GM18499 (cell line): ENCODE measurements around the gene SPSB3.

Experiments
- ATAC-seq: cut with Tn5 transposase; IDR thresholded peaks from one replicate; pipeline ENCODE4 v1.9.1; 2021; ENCODE audit warnings: moderate number of reproducible peaks; ENCODE audit not compliant: insufficient read depth, unreplicated experiment

The SPSB3 gene

DNA sequence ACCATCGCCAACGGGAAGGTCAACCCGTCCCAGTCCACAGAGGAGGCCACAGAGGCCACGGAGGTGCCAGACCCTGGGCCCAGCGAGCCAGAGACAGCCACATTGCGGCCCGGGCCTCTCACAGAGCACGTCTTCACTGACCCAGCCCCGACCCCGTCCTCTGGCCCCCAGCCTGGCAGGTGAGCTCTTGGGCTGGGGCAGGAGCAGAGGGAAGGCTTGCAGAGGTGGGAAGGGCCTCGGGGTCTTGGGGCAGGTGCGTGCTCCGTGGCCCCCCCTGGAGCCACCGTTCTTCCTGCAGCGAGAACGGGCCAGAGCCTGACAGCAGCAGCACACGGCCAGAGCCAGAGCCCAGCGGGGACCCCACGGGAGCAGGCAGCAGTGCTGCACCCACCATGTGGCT, 16.1 kb downstream of the SPSB3 start:
- ATAC-seq = no peak

DNA sequence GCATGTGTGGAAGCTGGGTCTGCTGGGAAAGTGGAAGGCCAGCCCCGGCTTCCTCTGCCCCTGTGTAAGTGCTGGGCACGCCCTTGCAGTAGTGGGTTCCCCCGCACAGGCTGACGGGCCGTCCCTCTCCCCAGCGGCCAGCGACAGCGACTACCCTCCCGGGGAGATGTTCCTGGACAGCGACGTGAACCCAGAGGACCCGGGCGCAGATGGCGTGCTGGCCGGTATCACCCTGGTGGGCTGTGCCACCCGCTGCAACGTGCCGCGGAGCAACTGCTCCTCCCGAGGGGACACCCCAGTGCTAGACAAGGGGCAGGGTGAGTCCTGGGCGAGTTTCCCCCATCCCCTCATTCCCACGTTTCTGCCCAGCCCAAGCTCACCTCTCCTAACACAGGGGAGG, 16.5 kb downstream of the SPSB3 start:
- ATAC-seq = no peak

DNA sequence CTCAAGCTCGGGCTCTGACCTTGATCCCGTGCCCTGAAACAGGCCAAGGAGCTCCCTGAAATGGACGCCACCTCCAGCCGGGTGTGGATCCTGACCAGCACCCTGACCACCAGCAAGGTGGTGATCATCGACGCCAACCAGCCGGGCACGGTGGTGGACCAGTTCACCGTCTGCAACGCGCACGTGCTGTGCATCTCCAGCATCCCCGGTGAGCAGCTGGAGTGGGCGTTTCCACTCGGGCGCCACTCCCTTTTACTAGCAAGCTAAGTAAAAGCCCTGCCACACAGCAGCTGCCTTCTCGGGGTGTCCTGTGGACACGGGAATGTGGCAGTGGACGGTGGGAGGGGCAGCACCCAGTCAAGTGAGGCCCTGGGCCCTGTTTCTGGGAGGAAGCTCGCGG, 17.4 kb downstream of the SPSB3 start:
- no peak for ATAC-seq

DNA sequence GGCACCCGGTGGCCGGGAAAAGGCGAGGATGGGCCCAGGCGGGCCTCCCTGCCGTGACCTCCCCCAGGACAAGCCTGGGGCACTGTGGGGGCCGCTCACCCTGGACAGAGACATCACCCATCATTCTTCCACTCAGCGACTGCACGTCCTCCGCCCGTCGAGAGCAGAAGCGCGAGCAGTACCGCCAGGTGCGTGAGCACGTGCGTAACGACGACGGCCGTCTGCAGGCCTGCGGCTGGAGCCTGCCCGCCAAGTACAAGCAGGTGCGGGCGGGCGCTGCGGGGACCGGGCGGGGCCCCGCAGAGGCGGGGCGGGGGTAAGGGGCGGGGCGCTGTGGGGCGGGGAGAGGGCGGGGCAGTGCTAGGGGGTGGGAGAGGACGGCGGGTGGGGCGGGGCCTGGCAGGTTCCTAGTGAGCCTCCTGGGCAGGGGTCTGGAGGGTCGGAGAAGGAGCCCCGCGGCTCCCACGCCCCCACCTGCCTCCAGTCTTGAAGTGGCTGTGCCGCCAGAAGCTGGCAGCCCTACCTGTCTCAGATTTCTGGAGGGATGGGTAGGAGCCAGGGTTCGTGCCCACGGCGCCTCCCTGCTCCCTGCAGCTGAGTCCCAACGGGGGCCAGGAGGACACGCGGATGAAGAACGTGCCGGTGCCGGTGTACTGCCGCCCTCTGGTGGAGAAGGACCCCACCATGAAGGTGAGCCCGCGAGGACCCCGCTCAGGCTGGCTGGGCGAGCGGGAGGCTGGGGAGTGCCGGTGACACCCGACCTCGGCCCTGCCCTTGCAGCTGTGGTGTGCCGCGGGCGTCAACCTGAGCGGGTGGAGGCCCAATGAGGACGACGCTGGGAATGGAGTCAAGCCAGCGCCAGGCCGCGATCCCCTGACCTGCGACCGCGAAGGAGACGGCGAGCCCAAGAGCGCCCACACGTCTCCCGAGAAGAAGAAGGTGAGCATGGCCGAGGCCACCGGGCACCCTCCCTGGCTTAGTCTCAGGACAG, 18.6 kb downstream of the SPSB3 start:
- ATAC-seq = no peak

DNA sequence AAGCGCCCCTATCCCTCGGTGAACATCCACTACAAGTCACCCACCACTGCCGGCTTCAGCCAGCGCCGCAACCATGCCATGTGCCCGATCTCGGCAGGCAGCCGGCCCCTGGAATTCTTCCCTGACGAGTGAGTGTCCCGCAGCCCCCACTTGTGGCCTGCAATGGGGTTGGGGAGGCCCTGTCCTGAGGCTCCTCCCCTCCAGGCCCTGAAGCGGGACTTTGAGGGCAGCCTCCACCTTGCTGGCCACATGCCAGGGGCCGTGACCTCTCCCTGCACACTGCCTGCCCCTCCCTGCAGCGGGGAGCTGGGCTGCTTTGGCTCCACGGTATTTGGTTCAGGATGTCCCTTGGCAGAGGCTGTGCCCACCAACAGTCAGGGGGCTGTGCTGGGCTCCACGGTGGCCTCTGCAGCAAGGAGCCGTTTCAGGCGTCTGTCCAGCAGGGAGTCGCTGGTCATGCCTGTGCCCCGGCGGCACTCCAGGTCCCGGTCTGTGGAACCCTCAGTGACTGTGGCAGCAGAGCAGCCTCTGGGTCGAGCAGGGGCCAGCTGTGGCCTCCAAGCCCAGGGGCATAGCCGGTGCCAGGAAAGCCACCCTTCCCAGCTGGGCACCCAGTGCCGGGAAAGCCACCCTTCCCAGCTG, 19.4 kb downstream of the SPSB3 start:
- ATAC-seq = no peak

DNA sequence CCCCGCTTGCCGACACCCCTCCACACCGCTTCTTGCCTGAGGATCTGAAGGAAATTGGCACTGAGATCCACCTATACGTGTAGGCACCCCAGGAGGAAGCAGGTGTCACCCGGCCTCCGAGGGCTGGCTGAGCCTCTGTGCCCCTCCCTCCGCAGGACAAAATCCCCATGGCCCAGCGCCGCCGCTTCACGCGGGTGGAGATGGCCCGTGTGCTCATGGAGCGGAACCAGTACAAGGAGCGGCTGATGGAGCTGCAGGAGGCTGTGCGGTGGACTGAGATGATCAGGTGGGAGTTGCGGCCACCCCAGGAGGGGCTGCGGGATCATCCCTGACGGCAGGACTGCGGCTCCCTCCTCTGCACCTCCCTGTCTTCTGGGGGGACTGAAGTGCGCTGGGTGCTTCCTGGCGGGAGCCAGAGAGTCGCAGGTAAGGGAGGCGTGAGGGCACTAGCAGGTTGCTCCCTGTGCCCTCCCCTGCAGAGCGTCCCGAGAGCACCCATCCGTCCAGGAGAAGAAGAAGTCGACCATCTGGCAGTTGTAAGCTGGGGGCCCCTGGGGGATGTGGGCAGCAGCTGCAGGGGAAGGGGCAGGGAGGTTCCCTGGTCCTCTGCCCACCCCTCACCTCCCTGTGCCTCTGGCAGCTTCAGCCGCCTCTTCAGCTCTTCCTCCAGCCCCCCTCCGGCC, 20.0 kb downstream of the SPSB3 start:
- ATAC-seq = no peak

DNA sequence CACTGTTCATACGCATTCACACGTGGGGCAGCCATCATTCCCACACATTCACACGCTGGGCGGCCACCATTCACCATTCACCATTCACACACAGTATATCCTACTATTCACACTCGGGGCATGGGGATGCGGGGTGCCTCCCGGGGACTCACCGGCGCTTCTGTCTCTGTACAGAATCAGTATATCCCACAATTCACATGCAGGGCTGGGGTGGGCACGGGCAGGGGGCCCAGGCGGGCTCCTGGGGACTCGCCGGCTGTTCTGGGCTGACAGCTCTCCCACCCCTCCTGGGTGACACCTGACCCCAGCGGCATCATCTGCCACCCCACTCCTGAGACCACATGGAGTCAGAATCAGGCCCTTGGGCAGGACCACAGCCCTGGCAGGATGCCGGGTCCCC, 20.6 kb downstream of the SPSB3 start:
- ATAC-seq = no peak

DNA sequence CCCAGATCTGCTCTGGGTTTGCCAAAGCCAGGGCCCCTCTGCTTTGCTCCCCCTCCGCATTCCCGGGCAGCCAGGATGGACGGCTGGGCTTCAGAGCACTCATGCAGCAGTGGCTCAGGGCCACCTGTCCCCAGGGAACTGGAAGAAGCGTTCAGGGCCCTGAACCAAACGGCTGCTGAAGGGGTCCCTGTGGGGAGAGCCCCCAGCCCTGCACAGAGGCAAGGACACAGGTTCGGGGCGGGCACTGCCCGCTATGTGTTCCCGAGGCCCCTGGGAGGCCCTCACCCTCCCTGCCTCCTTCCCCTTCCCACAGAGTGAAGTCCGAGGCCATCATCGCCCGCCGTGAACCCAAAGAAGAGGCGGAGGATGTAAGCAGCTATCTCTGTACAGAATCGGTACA, 21.5 kb downstream of the SPSB3 start:
- no peak for ATAC-seq

DNA sequence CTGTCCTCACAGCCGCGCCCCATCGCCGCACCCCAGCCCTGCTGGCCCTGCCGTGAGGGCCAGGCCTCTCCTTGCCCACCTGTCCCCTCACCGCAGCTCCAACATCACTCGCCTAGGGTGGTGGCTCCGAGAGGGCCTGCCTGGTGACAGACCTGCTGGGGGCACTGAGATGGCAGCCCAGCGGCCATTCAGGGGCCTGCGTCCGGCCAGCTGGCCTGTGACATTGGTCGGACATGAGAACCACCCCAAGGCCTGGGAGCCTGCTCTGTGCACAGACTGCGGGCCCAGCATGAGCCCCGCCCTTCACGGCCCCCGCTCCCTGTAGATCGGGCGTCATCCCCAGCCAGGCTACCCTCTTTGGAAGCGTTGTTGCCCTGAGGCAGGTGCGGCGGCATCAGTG, 22.9 kb downstream of the SPSB3 start:
- no peak for ATAC-seq

DNA sequence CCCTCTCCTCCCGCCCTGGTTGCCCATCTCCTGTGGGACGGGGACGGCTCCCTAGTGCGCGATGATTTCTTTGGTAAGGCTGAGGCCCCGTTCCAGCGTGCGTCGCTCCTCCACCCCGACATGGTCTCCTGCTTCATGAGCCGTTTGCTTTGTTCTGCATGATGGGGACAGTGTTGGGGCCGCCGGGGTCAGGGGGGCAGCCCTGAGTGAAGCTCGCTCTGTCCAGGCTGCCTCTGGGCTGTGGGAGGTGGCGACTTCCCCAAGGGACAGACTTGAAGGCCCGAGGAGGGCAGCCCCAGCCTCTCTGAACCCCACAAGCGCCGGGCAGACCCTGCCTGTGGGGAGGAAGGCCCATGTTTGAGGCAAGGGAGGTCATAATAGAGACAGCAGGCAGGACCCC, 23.4 kb downstream of the SPSB3 start:
- ATAC-seq = no peak

DNA sequence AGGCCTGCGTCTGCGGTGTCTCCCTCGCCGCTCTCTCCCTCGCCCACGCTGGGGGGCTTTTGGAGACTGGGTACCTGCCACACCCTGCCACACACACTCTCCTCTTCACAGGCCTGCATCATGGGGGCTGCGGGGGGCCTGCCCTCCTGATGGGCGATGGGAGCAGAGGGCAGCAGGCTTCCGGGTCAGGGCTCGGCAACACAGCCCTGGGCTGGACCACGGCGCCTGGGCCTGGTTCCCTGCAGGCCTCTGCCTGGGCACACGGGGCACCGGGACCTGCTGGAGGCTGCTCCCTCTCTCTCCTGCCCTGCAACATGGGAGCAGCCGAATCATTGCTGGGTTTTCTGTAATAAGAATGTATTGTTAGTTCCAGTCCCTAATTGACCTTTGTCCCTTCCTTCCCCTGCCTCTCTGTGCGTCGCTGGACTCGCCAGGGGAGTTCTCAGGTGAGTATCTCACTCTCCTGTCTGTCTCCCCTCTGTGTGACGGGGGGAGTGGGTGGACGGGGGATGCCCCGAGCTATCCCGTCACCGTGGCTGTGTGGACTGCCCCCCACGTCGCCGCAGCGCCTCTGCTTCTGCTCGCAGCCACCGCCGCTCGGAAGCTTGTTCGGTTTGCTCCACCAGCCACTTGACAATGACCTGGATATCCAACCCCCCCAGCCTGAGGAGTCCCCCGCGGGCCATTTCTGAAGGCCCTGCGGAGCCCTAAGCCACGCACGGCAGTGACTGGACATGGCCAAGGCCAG, 24.5 kb downstream of the SPSB3 start:
- ATAC-seq = no peak

DNA sequence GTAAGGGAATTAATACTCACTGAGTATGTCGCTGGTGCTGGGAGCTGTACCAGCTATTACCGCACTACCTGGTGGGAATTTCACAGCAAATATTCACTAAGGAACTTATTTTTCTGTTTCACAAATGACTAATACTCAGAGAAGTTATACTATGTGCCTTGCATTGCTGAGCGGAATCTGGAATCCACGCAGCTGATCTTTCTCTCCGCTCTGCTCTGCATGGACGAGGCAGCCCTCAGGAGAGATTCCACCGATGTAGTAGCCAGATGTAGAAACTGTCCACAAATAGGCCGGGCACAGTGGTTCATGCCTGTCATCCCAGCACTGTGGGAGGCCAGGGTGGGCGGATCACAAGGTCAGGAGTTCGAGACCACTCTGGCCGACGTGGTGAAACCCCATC, 28.2 kb downstream of the SPSB3 start:
- no peak for ATAC-seq

DNA sequence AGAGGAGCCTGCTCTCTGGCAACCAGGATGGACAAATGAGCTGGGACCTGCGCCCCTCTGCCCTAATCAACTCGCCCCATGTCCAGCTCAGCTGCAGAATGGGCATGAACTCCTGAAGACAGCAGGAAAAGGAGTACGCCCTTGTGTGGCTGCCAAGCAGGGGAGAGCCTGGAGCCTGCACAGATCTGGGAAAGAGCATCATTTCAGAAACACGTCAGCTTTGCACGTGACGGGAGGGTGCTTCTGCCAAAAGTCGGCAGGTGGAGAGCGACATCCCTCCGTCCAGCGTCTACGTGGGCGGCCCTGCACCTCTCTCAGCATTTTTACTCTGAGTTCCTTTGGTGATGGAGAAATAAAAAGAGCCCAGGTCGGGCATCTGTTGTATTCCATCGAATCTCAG, 29.5 kb downstream of the SPSB3 start:
- no peak for ATAC-seq

DNA sequence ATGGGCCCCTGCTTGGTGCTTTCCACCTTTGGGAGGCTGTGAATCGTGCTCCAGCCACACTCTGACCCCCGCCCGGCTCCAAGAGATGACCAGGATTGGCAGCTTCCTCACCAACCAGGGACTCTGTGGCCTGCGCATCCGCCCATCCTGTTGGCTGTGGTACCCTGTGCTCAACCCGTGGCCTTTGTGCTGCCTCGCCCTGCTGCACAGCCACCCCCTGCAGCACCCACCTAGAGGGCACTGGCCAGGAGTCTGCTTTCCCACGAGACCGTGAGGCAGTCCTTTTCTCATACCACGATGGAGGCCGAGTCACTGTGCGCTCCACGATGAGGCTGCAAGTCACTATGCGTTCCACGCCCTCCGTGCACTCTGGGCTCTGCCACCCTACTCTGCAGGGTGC, 30.4 kb downstream of the SPSB3 start:
- no peak for ATAC-seq

DNA sequence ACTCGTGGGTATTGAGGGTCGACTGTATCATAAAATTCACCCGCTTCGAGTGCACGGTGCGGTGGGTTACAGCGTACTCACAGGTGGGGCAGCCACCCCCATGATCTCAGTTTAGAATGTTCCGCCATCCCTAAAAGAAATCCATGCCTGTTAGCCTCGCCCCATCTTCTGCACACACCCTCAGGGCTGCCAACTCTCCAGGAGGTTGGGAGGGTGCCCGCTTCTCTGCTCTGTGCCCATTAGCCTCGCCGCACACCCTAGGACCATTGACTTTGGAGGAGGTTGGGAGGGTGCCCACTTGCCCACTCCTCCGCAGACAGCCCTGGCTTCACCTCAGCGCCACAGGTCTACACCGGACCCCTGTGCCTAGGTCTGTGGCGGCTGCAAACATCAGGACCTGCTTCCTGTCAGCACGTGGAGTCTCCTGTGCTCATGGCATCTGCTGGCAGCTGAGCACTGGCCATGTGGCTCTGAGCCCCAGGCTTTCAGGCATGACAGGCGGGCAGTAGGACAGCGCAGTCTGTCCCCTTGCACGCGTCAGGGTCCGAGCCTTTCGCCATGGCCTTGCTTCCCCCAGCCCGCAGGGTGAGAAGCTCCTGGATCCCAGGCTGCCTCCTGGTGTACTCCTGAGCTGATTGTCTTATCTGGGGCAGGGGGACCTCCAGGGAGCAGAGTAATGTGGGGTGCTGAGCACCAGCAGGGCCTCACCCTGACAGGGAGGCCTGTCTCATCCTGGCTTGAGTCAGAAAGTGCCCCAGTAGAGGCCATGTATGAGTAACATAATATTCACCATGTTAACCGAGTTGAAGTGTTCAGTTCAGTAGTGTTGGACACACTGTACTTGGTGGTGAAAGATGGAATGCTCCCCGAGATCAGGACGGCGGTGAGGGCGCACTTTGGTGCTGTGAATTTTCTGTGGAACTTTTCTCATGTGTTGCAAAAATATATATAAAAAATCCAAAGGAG, 32.9 kb downstream of the SPSB3 start:
- ATAC-seq = no peak

DNA sequence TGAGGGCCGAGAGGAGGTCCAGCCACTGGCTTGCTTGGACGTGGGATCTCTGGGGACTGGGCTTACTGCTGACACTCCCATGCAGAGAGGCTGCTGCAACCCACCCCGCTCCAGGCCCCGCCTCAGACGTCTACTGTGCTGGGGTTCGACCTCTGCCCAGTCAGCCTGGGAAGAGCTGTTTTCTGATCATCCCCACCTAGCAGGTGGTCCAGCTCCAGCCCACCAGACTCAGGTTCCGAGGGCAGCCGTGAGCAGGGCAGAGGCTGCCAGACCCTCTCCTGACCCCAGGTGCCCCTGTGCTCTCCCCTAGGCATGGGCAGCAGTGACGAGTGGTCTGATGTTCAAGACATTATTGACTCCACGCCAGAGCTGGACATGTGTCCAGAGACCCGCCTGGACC, 34.4 kb downstream of the SPSB3 start:
- no peak for ATAC-seq

DNA sequence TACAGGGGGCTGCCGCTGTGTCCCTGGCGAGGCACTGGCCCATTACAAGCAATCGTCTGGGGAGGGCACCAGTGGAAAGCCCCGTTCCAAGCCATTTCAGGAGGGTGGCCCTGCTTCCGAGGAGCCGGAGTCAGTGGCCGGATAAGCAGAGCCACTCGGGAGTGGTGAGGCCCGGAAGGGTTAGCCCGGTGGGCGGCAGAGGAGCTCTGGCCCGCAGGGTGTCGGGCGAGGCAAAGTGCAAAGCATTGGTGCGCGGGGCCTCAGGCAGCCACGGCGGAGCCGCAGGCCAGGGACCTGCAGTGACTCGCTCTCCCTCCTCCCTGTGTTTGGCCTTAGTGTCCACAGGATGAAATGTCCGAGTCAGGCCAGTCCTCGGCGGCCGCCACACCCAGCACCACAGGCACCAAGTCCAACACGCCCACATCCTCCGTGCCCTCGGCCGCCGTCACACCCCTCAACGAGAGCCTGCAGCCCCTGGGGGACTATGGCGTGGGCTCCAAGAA, 35.6 kb downstream of the SPSB3 start:
- ATAC-seq = no peak

DNA sequence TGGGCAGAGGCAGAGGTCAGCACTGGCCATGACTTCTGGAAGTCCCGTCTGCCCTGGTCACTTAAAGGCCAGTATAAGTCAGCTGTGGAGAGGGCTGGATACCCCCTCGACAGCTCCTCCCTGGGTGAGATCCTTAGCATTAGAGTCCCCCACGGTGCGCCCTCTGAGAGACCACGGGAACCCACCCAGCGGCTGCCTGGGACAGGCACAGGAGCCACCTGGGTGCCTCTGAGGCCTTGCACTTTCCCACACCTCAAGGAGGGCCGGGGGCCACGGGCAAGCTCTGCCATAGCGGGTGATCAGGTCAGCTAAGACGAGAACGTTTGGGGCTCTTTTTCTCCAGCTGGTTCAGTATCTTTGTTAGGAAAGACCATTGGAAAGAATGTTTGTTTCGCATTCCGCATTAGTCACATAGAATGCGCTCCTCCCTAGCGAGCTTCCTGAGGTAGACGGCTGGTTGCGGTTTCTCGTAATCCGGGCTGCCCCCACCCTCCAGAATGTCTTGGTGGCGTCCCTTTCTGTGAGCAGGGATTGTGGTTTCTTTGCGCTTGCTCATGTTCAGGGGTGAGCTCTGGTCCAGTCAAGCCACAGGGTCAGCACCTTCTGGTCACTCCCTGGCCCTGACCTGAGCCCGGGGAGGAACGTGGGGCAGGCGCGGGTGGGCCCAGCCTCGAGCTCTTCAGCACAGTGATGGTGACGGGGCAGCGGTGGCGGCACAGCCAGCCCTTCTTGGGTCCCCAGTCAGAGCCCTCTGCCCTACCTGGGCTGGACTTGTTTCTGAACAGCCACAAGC, 36.3 kb downstream of the SPSB3 start:
- no peak for ATAC-seq
